ENCODE measurements around the gene CTRL.

CTRL gene

DNA sequence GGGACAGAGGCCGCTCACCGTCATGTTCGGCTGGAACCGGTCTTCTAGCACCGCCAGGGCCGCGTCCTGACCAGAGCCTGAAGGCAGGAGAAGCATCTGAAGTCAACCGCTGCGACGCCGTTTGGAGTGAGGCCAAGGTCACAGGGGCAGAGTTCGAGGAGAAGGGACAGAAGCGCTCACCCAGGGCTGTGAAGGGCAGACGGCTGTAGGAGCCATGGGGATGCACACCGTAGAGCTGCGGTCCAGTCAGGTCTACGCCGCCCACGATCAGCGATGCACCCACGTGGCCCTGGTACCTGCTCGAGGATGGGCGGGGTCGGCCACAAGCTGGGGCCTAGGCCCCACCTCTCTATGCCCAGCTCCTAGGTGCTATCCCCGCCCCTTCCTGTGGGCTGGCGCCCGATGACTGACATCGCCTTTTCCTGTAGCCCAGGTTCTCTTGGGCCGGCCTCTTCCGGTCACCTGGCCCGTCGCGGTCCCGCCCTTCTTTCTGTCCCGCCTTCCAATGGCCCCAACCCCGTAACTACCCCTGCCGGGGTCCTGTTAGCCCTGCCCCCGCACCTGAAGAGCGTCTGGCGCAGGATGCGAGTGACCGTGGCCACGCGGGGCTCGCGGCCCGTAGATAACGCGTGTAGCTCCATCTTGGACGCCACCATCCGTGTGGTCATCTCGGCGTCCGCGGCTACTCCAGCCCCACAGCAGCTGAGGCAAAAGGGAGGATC, 3.9 kb upstream of the CTRL start (continued):
- TF ChIP-seq ZNF37A (tag by site-specific recombination; IDR thresholded peaks at IDR 0.05) (no peak), ZNF366 (tag by site-specific recombination; conservative IDR thresholded peaks at IDR 0.05) (peak; percentile 64), ZNF785 (tag by site-specific recombination; IDR thresholded peaks at IDR 0.05) (0 out of 2 replicates have a peak, but pooled peaks have one; percentile 27), HIC1 (tag by site-specific recombination; IDR thresholded peaks at IDR 0.05) (peak; percentile 88), ZNF157 (tag by site-specific recombination; IDR thresholded peaks at IDR 0.05) (no peak), ZNF843 (tag by site-specific recombination; IDR thresholded peaks at IDR 0.05) (0 out of 2 replicates have a peak, but pooled peaks have one; percentile 8), ZNF350 (tag by site-specific recombination; IDR thresholded peaks at IDR 0.05) (no peak), ZNF184 (tag by site-specific recombination; IDR thresholded peaks at IDR 0.05) (no peak), ZNF629 (tag by site-specific recombination; IDR thresholded peaks at IDR 0.05) (no peak), ZNF26 (tag by site-specific recombination; IDR thresholded peaks at IDR 0.05) (no peak), ZNF19 (tag by site-specific recombination; IDR thresholded peaks at IDR 0.05; ENCODE audit: low read depth) (no peak), ZNF202 (tag by site-specific recombination; IDR thresholded peaks at IDR 0.05; ENCODE audit: borderline replicate concordance) (no peak), ZBTB20 (tag by site-specific recombination; IDR thresholded peaks at IDR 0.05) (peak; percentile 91), ZNF610 (tag by site-specific recombination; IDR thresholded peaks at IDR 0.05; ENCODE audit: borderline replicate concordance) (0 out of 2 replicates have a peak, but pooled peaks have one; percentile 37), ZNF677 (tag by site-specific recombination; IDR thresholded peaks at IDR 0.05) (no peak), ZSCAN30 (tag by site-specific recombination; IDR thresholded peaks at IDR 0.05) (no peak), CTCF (tag by site-specific recombination; IDR thresholded peaks at IDR 0.05) (peak; percentile 18; the same call in 1 of the 2 replicates), OVOL3 (tag by site-specific recombination; IDR thresholded peaks at IDR 0.05) (0 out of 2 replicates have a peak, but pooled peaks have one; percentile 24), ZNF561 (tag by site-specific recombination; IDR thresholded peaks at IDR 0.05; ENCODE audit: borderline replicate concordance) (no peak), ZNF660 (tag by site-specific recombination; IDR thresholded peaks at IDR 0.05) (peak; percentile 41; the same call in 1 of the 2 replicates), ZNF473 (tag by site-specific recombination; IDR thresholded peaks at IDR 0.05) (no peak), PRDM6 (tag by site-specific recombination; IDR thresholded peaks at IDR 0.05) (no peak), ZNF121 (tag by site-specific recombination; IDR thresholded peaks at IDR 0.05) (no peak), FEZF1 (tag by site-specific recombination; IDR thresholded peaks at IDR 0.05) (no peak), ZNF707 (tag by site-specific recombination; IDR thresholded peaks at IDR 0.05) (no peak), YY1 (tag by site-specific recombination; IDR thresholded peaks at IDR 0.05) (peak; percentile 50; the same call in 1 of the 2 replicates), HOXA7 (CRISPR knock-in tag; IDR thresholded peaks at IDR 0.05; ENCODE audit: borderline replicate concordance) (no peak), REPIN1 (tag by site-specific recombination; IDR thresholded peaks at IDR 0.05; ENCODE audit: low read depth) (no peak)
- TF ChIP-seq, protein P1, sequence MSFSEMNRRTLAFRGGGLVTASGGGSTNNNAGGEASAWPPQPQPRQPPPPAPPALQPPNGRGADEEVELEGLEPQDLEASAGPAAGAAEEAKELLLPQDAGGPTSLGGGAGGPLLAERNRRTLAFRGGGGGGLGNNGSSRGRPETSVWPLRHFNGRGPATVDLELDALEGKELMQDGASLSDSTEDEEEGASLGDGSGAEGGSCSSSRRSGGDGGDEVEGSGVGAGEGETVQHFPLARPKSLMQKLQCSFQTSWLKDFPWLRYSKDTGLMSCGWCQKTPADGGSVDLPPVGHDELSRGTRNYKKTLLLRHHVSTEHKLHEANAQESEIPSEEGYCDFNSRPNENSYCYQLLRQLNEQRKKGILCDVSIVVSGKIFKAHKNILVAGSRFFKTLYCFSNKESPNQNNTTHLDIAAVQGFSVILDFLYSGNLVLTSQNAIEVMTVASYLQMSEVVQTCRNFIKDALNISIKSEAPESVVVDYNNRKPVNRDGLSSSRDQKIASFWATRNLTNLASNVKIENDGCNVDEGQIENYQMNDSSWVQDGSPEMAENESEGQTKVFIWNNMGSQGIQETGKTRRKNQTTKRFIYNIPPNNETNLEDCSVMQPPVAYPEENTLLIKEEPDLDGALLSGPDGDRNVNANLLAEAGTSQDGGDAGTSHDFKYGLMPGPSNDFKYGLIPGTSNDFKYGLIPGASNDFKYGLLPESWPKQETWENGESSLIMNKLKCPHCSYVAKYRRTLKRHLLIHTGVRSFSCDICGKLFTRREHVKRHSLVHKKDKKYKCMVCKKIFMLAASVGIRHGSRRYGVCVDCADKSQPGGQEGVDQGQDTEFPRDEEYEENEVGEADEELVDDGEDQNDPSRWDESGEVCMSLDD (tag by site-specific recombination; IDR thresholded peaks at IDR 0.05) = peak; percentile 75; the same call in 1 of the 2 replicates

Measured in HEK293 (cell line).